OCI-LY3 (cell line): ENCODE data around the gene LSR.

Source experiments
- CTCF ChIP-seq: fragments of 200-600, 300-600 bp; sonication (generic); IDR thresholded peaks from 2 replicates; pipeline ENCODE4 v1.5.1; 2014; ENCODE audit warnings: antibody characterized with exemption, low read length, low read depth
- EZH2phosphoT487 ChIP-seq: fragments of 200-600 bp; shearing (Covaris generic); IDR thresholded peaks from 2 replicates; pipeline ENCODE4 v1.6.1; 2018; ENCODE audit warnings: antibody characterized with exemption, mixed run types, low read depth

GRCh38 chr19:35260694-35261304, 12.0 kb downstream of the LSR start:
- TF ChIP-seq CTCF (no peak), EZH2phosphoT487 (no peak)
